AG04450 (cell line): ENCODE data around the gene KIF5C. TPM values are rescaled to one million over a fixed set of nuclear protein-coding genes. Genes with fewer than 3 reads are reported as not detected.
"Not testable (repeated sequence)": the region's sequence is repeated elsewhere in the genome, so short reads cannot be mapped to it uniquely, and the experiment has no call there.

Experiments
- CTCF ChIA-PET: fragments of 300-600, 350-600 bp; formaldehyde crosslinking; extraction: SDS; loops from one replicate; lab custom pipeline; 2022; ENCODE audit warnings: antibody characterized with exemption, inconsistent platforms; lab: Charles Lee
- POLR2A ChIA-PET: fragments of 350-600 bp; formaldehyde crosslinking; extraction: SDS; loops from one replicate; lab custom pipeline; 2021; ENCODE audit warnings: antibody characterized with exemption, inconsistent platforms; lab: Yijun Ruan, JAX
- DNase-seq: peaks from one replicate; pipeline ENCODE4 v3.0.0-alpha.2; 2011; ENCODE audit warnings: low read depth, low spot score
- H3K27ac ChIP-seq: one replicate; pipeline ENCODE4 v1.5.1; 2012; ENCODE audit warnings: low read depth, low read length, control low read depth
- H3K27me3 ChIP-seq: one replicate; pipeline ENCODE4 v1.6.0; 2012; ENCODE audit warnings: low read length; ENCODE audit not compliant: control insufficient read depth, insufficient read depth
- H3K4me3 ChIP-seq: 2 replicates; pipeline ENCODE4 v1.5.1; 2011; ENCODE audit warnings: mild to moderate bottlenecking, low read depth, low read length, control low read depth
- H3K9me3 ChIP-seq: 2 replicates; pipeline ENCODE4 v1.5.1; 2012; ENCODE audit warnings: low read length; ENCODE audit not compliant: control insufficient read depth, insufficient read depth
- CTCF ChIP-seq: IDR thresholded peaks from 2 replicates; pipeline ENCODE4 v1.5.1; 2011; ENCODE audit warnings: low read depth, low read length, control low read depth, inconsistent platforms
- polyA plus RNA-seq: library from polyadenylated mRNA; depleted of rRNA; stranded (reverse); fragments of >200 nt; gene quantifications from 2 replicates; pipeline ENCODE4 v1.2.3, GENCODE V29; 2011

The KIF5C gene
- polyA plus RNA-seq, 1 experiment: 0.12 TPM

GRCh38 chr2:148842050-148842449, 33.0 kb upstream of the KIF5C start:
- no peaks in the 10 kb centered on the region for H3K9me3 ChIP-seq
- ChIA-PET CTCF (no interaction called here), POLR2A (no interaction called here)
- no peaks in the 10 kb centered on the region for H3K27me3 ChIP-seq
- no peak for DNase-seq
- no peak overlapping the region for H3K27ac ChIP-seq
- TF ChIP-seq CTCF: no peak
- H3K4me3 ChIP-seq: no peak overlapping the region

- Histone ChIP-seq H3K27me3 (peaks cover 3% of the 10 kb centered on the region), H3K27ac (no peak overlapping the region), H3K9me3 (no peaks in the 10 kb centered on the region), H3K4me3 (no peak overlapping the region)
- ChIA-PET POLR2A (no interaction called here), CTCF (no interaction called here)
- no peak for DNase-seq
- no peak for TF ChIP-seq CTCF
Measured at GRCh38 chr2:148848146-148848545, 26.9 kb upstream of the KIF5C start.

GRCh38 chr2:148853458-148853857, 21.6 kb upstream of the KIF5C start:
- peaks cover 3% of the 10 kb centered on the region for H3K27me3 ChIP-seq
- no peak overlapping the region for H3K4me3 ChIP-seq
- ChIA-PET POLR2A (no interaction called here), CTCF (interaction anchor here (1.0 kb wide), 1 partner anchor 37 kb away, joined by 3 read pairs; no protein-coding TSS in a partner anchor)
- no peak for DNase-seq
- H3K9me3 ChIP-seq: no peaks in the 10 kb centered on the region
- TF ChIP-seq CTCF: no peak
- H3K27ac ChIP-seq: no peak overlapping the region

GRCh38 chr2:148860037-148860436, 15.0 kb upstream of the KIF5C start:
- TF ChIP-seq CTCF: no peak
- H3K27ac ChIP-seq: no peak overlapping the region
- H3K4me3 ChIP-seq: no peak overlapping the region
- DNase-seq: no peak
- POLR2A ChIA-PET: no interaction called here
- no peaks in the 10 kb centered on the region for H3K9me3 ChIP-seq
- CTCF ChIA-PET: no interaction called here
- no peaks in the 10 kb centered on the region for H3K27me3 ChIP-seq

- Histone ChIP-seq H3K27ac (no peak overlapping the region), H3K27me3 (no peaks in the 10 kb centered on the region), H3K4me3 (no peak overlapping the region), H3K9me3 (no peaks in the 10 kb centered on the region)
- ChIA-PET POLR2A (no interaction called here), CTCF (no interaction called here)
- no peak for TF ChIP-seq CTCF
- no peak for DNase-seq
Measured at GRCh38 chr2:148861367-148861766, 13.7 kb upstream of the KIF5C start.

- H3K9me3 ChIP-seq, POLR2A ChIA-PET, DNase-seq, H3K27ac ChIP-seq, H3K4me3 ChIP-seq, CTCF ChIA-PET, H3K27me3 ChIP-seq: not testable (repeated sequence)
Measured at GRCh38 chr2:148862478-148862877, 12.5 kb upstream of the KIF5C start.
